ENCODE data around the gene SHF.

Gene SHF

GRCh38 chr15:45168751-45169551, 18.8 kb downstream of the SHF start:
- DNase-seq = no peak

- DNase-seq = no peak
These were observed 19.5 kb downstream of the SHF start for GRCh38 chr15:45168286-45168685.

- no peak for DNase-seq
These were observed 20.0 kb downstream of the SHF start for GRCh38 chr15:45167631-45168205.

- peak; percentile 88 to 90 for DNase-seq
These were observed 20.7 kb downstream of the SHF start for GRCh38 chr15:45166834-45167630.

GRCh38 chr15:45165536-45165935, 22.2 kb downstream of the SHF start:
- no peak for DNase-seq

- DNase-seq = no peak
These were observed 22.9 kb downstream of the SHF start for GRCh38 chr15:45164914-45165313.

- no peak for DNase-seq
These were observed 24.3 kb downstream of the SHF start for GRCh38 chr15:45163508-45163856.

GRCh38 chr15:45162771-45163507, 24.8 kb downstream of the SHF start:
- DNase-seq = peak; percentile 67 to 75

- DNase-seq = no peak
These were observed 26.1 kb downstream of the SHF start for GRCh38 chr15:45161666-45162065.

- DNase-seq = no peak
These were observed 29.8 kb downstream of the SHF start for GRCh38 chr15:45157974-45158373.

- no peak for DNase-seq
These were observed 30.9 kb downstream of the SHF start for GRCh38 chr15:45156744-45157455.

GRCh38 chr15:45155739-45156138, 32.0 kb downstream of the SHF start:
- DNase-seq = no peak

- DNase-seq = no peak
These were observed 35.6 kb downstream of the SHF start for GRCh38 chr15:45151998-45152828.

- DNase-seq = no peak
These were observed 36.8 kb downstream of the SHF start for GRCh38 chr15:45150997-45151396.

- DNase-seq = no peak
These were observed 37.3 kb downstream of the SHF start for GRCh38 chr15:45150481-45150880.

GRCh38 chr15:45149060-45149459, 38.7 kb downstream of the SHF start:
- DNase-seq = no peak

GRCh38 chr15:45148076-45149059, 39.4 kb downstream of the SHF start:
- no peak for DNase-seq

- no peak for DNase-seq
These were observed 40.2 kb downstream of the SHF start for GRCh38 chr15:45147606-45148005.

GRCh38 chr15:45146405-45146804, 41.4 kb downstream of the SHF start:
- no peak for DNase-seq

GRCh38 chr15:45144775-45145174, 43.0 kb downstream of the SHF start:
- DNase-seq = no peak

Measured in CD4-positive, alpha-beta T cell treated with Interleukin-4 for 1 hour (primary cell).